ENCODE data around the gene RAB7A.

RAB7A gene

GRCh38 chr3:128794770-128795649 is 69.0 kb downstream of the RAB7A start:
- peak; percentile 34 for DNase-seq

GRCh38 chr3:128799653-128800052 is 73.7 kb downstream of the RAB7A start:
- no peak for DNase-seq

- no peak for DNase-seq
Observed at GRCh38 chr3:128800241-128801187, 74.5 kb downstream of the RAB7A start.

- no peak for DNase-seq
Observed at GRCh38 chr3:128801779-128802380, 75.9 kb downstream of the RAB7A start.

- no peak for DNase-seq
Observed at GRCh38 chr3:128803307-128803706, 77.3 kb downstream of the RAB7A start.

- DNase-seq, result no peak
Observed at GRCh38 chr3:128804017-128804810, 78.2 kb downstream of the RAB7A start.

GRCh38 chr3:128804811-128805155 is 78.8 kb downstream of the RAB7A start:
- no peak for DNase-seq

- no peak for DNase-seq
Observed at GRCh38 chr3:128805772-128806171, 79.8 kb downstream of the RAB7A start.

GRCh38 chr3:128806588-128806987 is 80.6 kb downstream of the RAB7A start:
- no peak for DNase-seq

GRCh38 chr3:128807186-128807830 is 81.3 kb downstream of the RAB7A start:
- DNase-seq, result no peak

GRCh38 chr3:128808672-128809071 is 82.7 kb downstream of the RAB7A start:
- no peak for DNase-seq

- no peak for DNase-seq
Observed at GRCh38 chr3:128813097-128813496, 87.1 kb downstream of the RAB7A start.

- DNase-seq, result no peak
Observed at GRCh38 chr3:128814060-128814459, 88.1 kb downstream of the RAB7A start.

- no peak for DNase-seq
Observed at GRCh38 chr3:128814519-128815317, 88.7 kb downstream of the RAB7A start.

- DNase-seq, result no peak
Observed at GRCh38 chr3:128815318-128816064, 89.5 kb downstream of the RAB7A start.

GRCh38 chr3:128818186-128818787 is 92.3 kb downstream of the RAB7A start:
- no peak for DNase-seq

- no peak for DNase-seq
Observed at GRCh38 chr3:128820252-128820839, 94.4 kb downstream of the RAB7A start.

GRCh38 chr3:128823008-128823407 is 97.0 kb downstream of the RAB7A start:
- no peak for DNase-seq

GRCh38 chr3:128823631-128824030 is 97.6 kb downstream of the RAB7A start:
- no peak for DNase-seq
